Panc1 (cell line): ENCODE data around the gene PIGX. TPM values are rescaled to one million over a fixed set of nuclear protein-coding genes. Genes with fewer than 3 reads are reported as not detected.

ENCODE experiments used
- ATAC-seq: fragments of 200-7000 bp; cut with Tn5 transposase; 2 replicates; pipeline ENCODE4 v1.9.1; 2020; ENCODE audit warnings: mild to moderate bottlenecking, moderate library complexity
- BruUV-seq: library from RNA; stranded (reverse); fragments of 400-500 nt; replicated peaks from 2 replicates; lab custom pipeline; 2021; lab: Mats Ljungman, UMichigan
- CTCF ChIA-PET: fragments of 300-600 bp; sonication (Branson Sonifier 250); formaldehyde crosslinking; loops from one replicate; lab custom pipeline; 2022; ENCODE audit warnings: antibody characterized with exemption; lab: Charles Lee
- POLR2A ChIA-PET: fragments of 300-600 bp; sonication (Branson Sonifier 250); formaldehyde crosslinking; loops from one replicate; lab custom pipeline; 2022; ENCODE audit warnings: antibody characterized with exemption; lab: Charles Lee
- DNase-seq: peaks from one replicate; pipeline ENCODE4 v3.0.0-alpha.2; 2010; ENCODE audit warnings: low read depth, low spot score
- H3K27ac ChIP-seq: 2 replicates; pipeline ENCODE4 v1.5.1; 2011; ENCODE audit warnings: mild to moderate bottlenecking, low read length, inconsistent platforms
- H3K27me3 ChIP-seq: fragments of 200-500 bp; sonication (Bioruptor generic); 2 replicates; pipeline ENCODE4 v1.6.0; 2014; ENCODE audit warnings: low read length, inconsistent platforms; ENCODE audit not compliant: control insufficient read depth, insufficient read depth
- H3K36me3 ChIP-seq: fragments of 200-500 bp; sonication (Bioruptor generic); 2 replicates; pipeline ENCODE4 v1.5.1; 2014; ENCODE audit warnings: inconsistent platforms, mild to moderate bottlenecking, low read length, moderate library complexity; ENCODE audit not compliant: control insufficient read depth, insufficient read depth
- H3K4me1 ChIP-seq: 2 replicates; pipeline ENCODE4 v1.5.1; 2011; ENCODE audit warnings: inconsistent platforms, mild to moderate bottlenecking, low read length, moderate library complexity; ENCODE audit not compliant: control insufficient read depth, insufficient read depth
- H3K4me3 ChIP-seq, 2 experiments: 2 replicates each; pipeline ENCODE4 v1.5.1; 2011 to 2012; ENCODE audit warnings: low read depth in 2 of 2, low read length in 2 of 2, mild to moderate bottlenecking in 2 of 2, inconsistent platforms in 1 of 2, moderate library complexity in 1 of 2
- H3K9me3 ChIP-seq: fragments of 200-500 bp; sonication (Bioruptor generic); 2 replicates; pipeline ENCODE4 v1.5.1; 2014; ENCODE audit warnings: low read depth, mild to moderate bottlenecking, inconsistent platforms, low read length, moderate library complexity; ENCODE audit not compliant: control insufficient read depth, insufficient read depth
- CTCF ChIP-seq: fragments of 450-650 bp; IDR thresholded peaks from 2 replicates; pipeline ENCODE4 v1.5.1; 2017; ENCODE audit warnings: mild to moderate bottlenecking
- POLR2AphosphoS5 ChIP-seq: IDR thresholded peaks from 2 replicates; pipeline ENCODE4 v1.6.1; 2012; ENCODE audit warnings: mild to moderate bottlenecking, low read depth, low read length, moderate library complexity
- REST ChIP-seq, 2 experiments: IDR thresholded peaks; 2 replicates each; pipeline ENCODE4 v1.6.1; 2011 to 2012; ENCODE audit warnings: low read depth in 2 of 2, control low read depth in 1 of 2, low read length in 1 of 2, mild to moderate bottlenecking in 1 of 2, moderate library complexity in 1 of 2; ENCODE audit not compliant: insufficient read depth in 1 of 2
- SIN3A ChIP-seq: IDR thresholded peaks from 2 replicates; pipeline ENCODE4 v1.6.1; 2012; ENCODE audit warnings: low read depth, mild to moderate bottlenecking, low read length, moderate library complexity, borderline replicate concordance; ENCODE audit not compliant: insufficient read depth
- TCF7L2 ChIP-seq: IDR thresholded peaks from 2 replicates; pipeline ENCODE4 v1.6.1; 2011; ENCODE audit warnings: mild to moderate bottlenecking, low read depth, low read length, inconsistent platforms
- in situ Hi-C: cut with HindIII; loops from 2 replicates; pipeline ENCODE4 v1.10.0; 2016; ENCODE audit warnings: low sequenced_read_pairs, low pct_unique_long_range_greater_than_20kb
- intact Hi-C: fragments of 100-400 bp; cut with micrococcal nuclease; formaldehyde crosslinking; loops from one replicate; pipeline ENCODE4 v1.10.0; 2022; ENCODE audit not compliant: unreplicated experiment
- total RNA-seq: library from RNA; stranded (reverse); gene quantifications from one replicate; pipeline ENCODE4 v1.2.1, GENCODE V29; 2021; ENCODE audit not compliant: unreplicated experiment

Gene PIGX
- total RNA-seq, 1 experiment from 2014 or later: 85.7 TPM

GRCh38 chr3:196721097-196721496 is 8.9 kb downstream of the PIGX start:
- BruUV-seq: no TSS peak
- Histone ChIP-seq H3K27ac (no peak overlapping the region), H3K27me3 (no peaks in the 10 kb centered on the region), H3K4me1 (peaks cover 2% of the 10 kb centered on the region), H3K36me3 (peaks cover 10% of the 10 kb centered on the region; the same call in 1 of the 2 replicates), H3K4me3 (no peak overlapping the region), H3K9me3 (peaks cover 13% of the 10 kb centered on the region; the same call in 1 of the 2 replicates)
- intact Hi-C loops (no loop called here), in situ Hi-C loops (no loop called here)
- no peak for ATAC-seq
- no peak for DNase-seq
- ChIA-PET POLR2A (no interaction called here), CTCF (no interaction called here)
- no peak for TF ChIP-seq CTCF
- TF ChIP-seq TCF7L2: no peak
- no peak for TF ChIP-seq REST (IDR thresholded peaks at IDR 0.05; ENCODE audit: insufficient read depth in 1 of 2, low read depth in 2 of 2, low read length in 1 of 2)
- no peak for TF ChIP-seq SIN3A
- no peak for TF ChIP-seq POLR2AphosphoS5

DNA sequence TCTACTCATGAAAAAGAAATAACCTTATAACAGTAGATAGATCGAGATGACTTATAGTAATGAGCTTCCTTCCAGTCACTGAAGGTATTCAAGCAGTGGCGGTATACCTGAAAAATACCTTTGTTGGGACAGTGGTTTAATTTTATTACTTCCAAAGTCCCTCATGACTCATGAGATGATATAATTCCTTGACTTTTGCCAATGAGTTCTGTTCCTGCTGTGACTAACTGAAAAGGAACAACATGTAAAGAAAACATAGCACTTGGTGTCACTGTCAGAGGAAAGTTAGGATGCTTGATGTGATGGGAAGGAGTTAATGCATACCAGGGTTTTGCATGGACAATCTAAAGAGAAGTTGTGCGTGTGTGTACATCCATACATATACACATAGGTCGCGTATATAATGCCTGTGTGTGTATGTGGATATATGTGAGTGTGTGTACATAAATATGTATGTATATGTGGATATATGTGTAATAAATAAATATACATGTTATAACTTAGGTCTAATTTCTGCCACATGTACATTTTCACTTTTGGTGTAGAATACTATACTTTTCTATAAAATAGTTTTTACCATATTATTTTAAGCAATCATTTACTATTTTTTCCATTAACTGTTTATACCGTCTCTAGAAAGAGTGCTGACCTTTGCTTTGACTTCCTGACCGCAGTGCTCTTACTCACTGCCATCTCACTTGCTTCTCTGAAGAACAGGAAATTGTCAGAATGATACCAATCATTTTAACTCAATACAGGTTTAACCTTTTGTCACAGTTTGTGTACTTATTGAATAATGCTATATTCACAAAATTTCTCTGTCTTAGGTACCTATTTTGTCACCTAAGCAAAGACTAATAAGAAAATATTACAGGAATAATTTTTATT is 14.9 kb downstream of the PIGX start:
- POLR2A ChIA-PET: no interaction called here
- Histone ChIP-seq H3K27me3 (no peaks in the 10 kb centered on the region), H3K36me3 (peaks cover 8% of the 10 kb centered on the region; the same call in 1 of the 2 replicates), H3K4me1 (0 out of 2 replicates have a peak, but pooled peaks cover 3% of the 10 kb centered on the region), H3K9me3 (no peaks in the 10 kb centered on the region), H3K27ac (no peak overlapping the region), H3K4me3 (no peak overlapping the region)
- in situ Hi-C loops: no loop called here
- intact Hi-C loops: no loop called here
- TF ChIP-seq POLR2AphosphoS5 (0 out of 2 replicates have a peak, but pooled peaks have one; percentile 20), CTCF (no peak), SIN3A (no peak)
- CTCF ChIA-PET: interaction anchor here (0.5 kb wide), 1 partner anchor 14 kb away, joined by 3 read pairs; no protein-coding TSS in a partner anchor
- ATAC-seq: peak; percentile 86
- DNase-seq: peak; percentile 73
- no TSS peak for BruUV-seq
